Neutrophil (primary cell): ENCODE measurements around the gene GLYATL2.

Source experiments
- H3K27ac ChIP-seq: fragments of 200-600 bp; sonication (generic); 2 replicates; pipeline ENCODE4 v1.5.1; 2016; ENCODE audit warnings: mild to moderate bottlenecking, moderate library complexity
- H3K27me3 ChIP-seq: fragments of 200-600 bp; sonication (generic); 2 replicates; pipeline ENCODE4 v1.6.0; 2016; ENCODE audit warnings: mild to moderate bottlenecking
- H3K36me3 ChIP-seq: fragments of 200-600 bp; sonication (generic); 2 replicates; pipeline ENCODE4 v1.5.1; 2017
- H3K4me1 ChIP-seq, 2 experiments: fragments of 200-600 bp in 1 of 2; sonication (generic) in 1 of 2; 1 replicate in 1 of 2; 2 replicates in 1 of 2; pipeline versions ENCODE4 v1.5.1 to v1.6.1; 2013 to 2016; ENCODE audit warnings: low read depth in 1 of 2, low read length in 1 of 2, mild to moderate bottlenecking in 1 of 2, moderate library complexity in 1 of 2; ENCODE audit not compliant: control insufficient read depth in 1 of 2, insufficient read depth in 1 of 2
- H3K4me3 ChIP-seq, 2 experiments: fragments of 200-600 bp in 1 of 2; sonication (generic) in 1 of 2; 1 replicate in 1 of 2; 2 replicates in 1 of 2; pipeline ENCODE4 v1.5.1; 2013 to 2016; ENCODE audit warnings: low read depth in 1 of 2, low read length in 1 of 2, mild to moderate bottlenecking in 1 of 2, moderate library complexity in 1 of 2
- H3K9me3 ChIP-seq: fragments of 200-600 bp; sonication (generic); 2 replicates; pipeline ENCODE4 v1.5.1; 2016
- CTCF ChIP-seq: fragments of 200-600 bp; sonication (generic); IDR thresholded peaks from 2 replicates; pipeline ENCODE4 v1.5.1; 2016; ENCODE audit warnings: antibody characterized with exemption

Gene GLYATL2

GRCh38 chr11:58784995-58785394, 59.5 kb downstream of the GLYATL2 start:
- H3K27ac ChIP-seq: no peak overlapping the region
- no peaks in the 10 kb centered on the region for H3K27me3 ChIP-seq
- no peaks in the 10 kb centered on the region for H3K4me1 ChIP-seq
- H3K4me3 ChIP-seq: no peak overlapping the region
- no peaks in the 10 kb centered on the region for H3K9me3 ChIP-seq
- no peak for TF ChIP-seq CTCF
- no peaks in the 10 kb centered on the region for H3K36me3 ChIP-seq
